Mesenchymal stem cell (in vitro differentiated cells and primary cell): Measurements from ENCODE around the gene GRM5. TPM values are rescaled to one million over a fixed set of nuclear protein-coding genes. Genes with fewer than 3 reads are reported as not detected.
"Not testable (repeated sequence)": the region's sequence is repeated elsewhere in the genome, so short reads cannot be mapped to it uniquely, and the experiment has no call there.

ENCODE experiments used
- DNase-seq: peaks from one replicate; pipeline ENCODE4 v3.0.0-alpha.2; 2013
- H2AFZ ChIP-seq: one replicate; pipeline ENCODE4 v1.6.1; 2013; ENCODE audit warnings: low read depth, mild to moderate bottlenecking, control low read depth, inconsistent platforms, low read length, moderate library complexity
- H2AK5ac ChIP-seq: 2 replicates; pipeline ENCODE4 v1.6.1; 2013; ENCODE audit warnings: low read length, moderate library complexity, mild to moderate bottlenecking, inconsistent platforms; ENCODE audit not compliant: severe bottlenecking
- H2BK120ac ChIP-seq: one replicate; pipeline ENCODE4 v1.6.1; 2013; ENCODE audit warnings: low read depth, mild to moderate bottlenecking, inconsistent platforms, low read length, moderate library complexity
- H2BK12ac ChIP-seq, 2 experiments: one replicate each; pipeline ENCODE4 v1.6.1; 2013; ENCODE audit warnings: inconsistent platforms in 2 of 2, low read length in 2 of 2, mild to moderate bottlenecking in 2 of 2, moderate library complexity in 2 of 2, control low read depth in 1 of 2
- H2BK15ac ChIP-seq: one replicate; pipeline ENCODE4 v1.6.1; 2013; ENCODE audit warnings: mild to moderate bottlenecking, low read depth, inconsistent platforms; ENCODE audit not compliant: poor library complexity, severe bottlenecking
- H2BK5ac ChIP-seq: 2 replicates; pipeline ENCODE4 v1.6.1; 2013; ENCODE audit warnings: low read depth, mild to moderate bottlenecking, low read length, control low read depth, inconsistent platforms; ENCODE audit not compliant: poor library complexity, severe bottlenecking
- H3K14ac ChIP-seq, 2 experiments: one replicate each; pipeline ENCODE4 v1.6.1; 2013; ENCODE audit warnings: inconsistent platforms in 2 of 2, low read length in 2 of 2, control low read depth in 1 of 2, mild to moderate bottlenecking in 1 of 2, moderate library complexity in 1 of 2
- H3K18ac ChIP-seq, 2 experiments: one replicate each; pipeline ENCODE4 v1.6.1; 2013; ENCODE audit warnings: inconsistent platforms in 2 of 2, low read length in 2 of 2, control low read depth in 1 of 2, low read depth in 1 of 2, mild to moderate bottlenecking in 1 of 2
- H3K23ac ChIP-seq, 2 experiments: one replicate each; pipeline ENCODE4 v1.6.1; 2013; ENCODE audit warnings: inconsistent platforms in 2 of 2, low read length in 2 of 2, mild to moderate bottlenecking in 2 of 2, moderate library complexity in 2 of 2, control low read depth in 1 of 2
- H3K27ac ChIP-seq: 2 replicates; pipeline ENCODE4 v1.5.1; 2013; ENCODE audit warnings: mild to moderate bottlenecking, moderate library complexity, low read length, control low read depth, inconsistent platforms; ENCODE audit not compliant: poor library complexity, severe bottlenecking
- H3K27me3 ChIP-seq, 2 experiments: 2 replicates each; pipeline versions ENCODE4 v1.6.1 to v1.7.0; 2013; ENCODE audit warnings: low read length in 2 of 2, mild to moderate bottlenecking in 2 of 2, moderate library complexity in 2 of 2, control low read depth in 1 of 2, inconsistent platforms in 1 of 2; ENCODE audit not compliant: control insufficient read depth in 1 of 2, insufficient read depth in 1 of 2
- H3K36me3 ChIP-seq, 2 experiments: 2 replicates each; pipeline versions ENCODE4 v1.6.1 to v1.7.0; 2013; ENCODE audit warnings: low read length in 2 of 2, control low read depth in 1 of 2, inconsistent platforms in 1 of 2, low read depth in 1 of 2, mild to moderate bottlenecking in 1 of 2; ENCODE audit not compliant: insufficient read depth in 2 of 2, control insufficient read depth in 1 of 2
- H3K4ac ChIP-seq, 2 experiments: one replicate each; pipeline ENCODE4 v1.6.1; 2013; ENCODE audit warnings: inconsistent platforms in 2 of 2, low read length in 2 of 2, mild to moderate bottlenecking in 2 of 2, moderate library complexity in 2 of 2, control low read depth in 1 of 2, low read depth in 1 of 2
- H3K4me1 ChIP-seq: 2 replicates; pipeline ENCODE4 v1.6.1; 2013; ENCODE audit warnings: low read depth, low read length, control low read depth; ENCODE audit not compliant: control insufficient read depth, insufficient read depth
- H3K4me2 ChIP-seq: 2 replicates; pipeline ENCODE4 v1.6.1; 2013; ENCODE audit warnings: low read length, mild to moderate bottlenecking, inconsistent platforms; ENCODE audit not compliant: poor library complexity, severe bottlenecking
- H3K4me3 ChIP-seq, 2 experiments: 2 replicates each; pipeline versions ENCODE4 v1.5.1 to v1.7.0; 2013; ENCODE audit warnings: low read length in 2 of 2, mild to moderate bottlenecking in 2 of 2, control low read depth in 1 of 2, low read depth in 1 of 2; ENCODE audit not compliant: insufficient read depth in 1 of 2
- H3K79me1 ChIP-seq: replicated peaks from 2 replicates; pipeline ENCODE4 v1.6.1; 2013; ENCODE audit warnings: mild to moderate bottlenecking, control low read depth, low read length, inconsistent platforms; ENCODE audit not compliant: poor library complexity, severe bottlenecking
- H3K9ac ChIP-seq: 2 replicates; pipeline ENCODE4 v1.7.0; 2013; ENCODE audit warnings: mild to moderate bottlenecking, low read length, moderate library complexity
- H3K9me3 ChIP-seq: 2 replicates; pipeline ENCODE4 v1.7.0; 2013; ENCODE audit warnings: mild to moderate bottlenecking, low read length; ENCODE audit not compliant: control insufficient read depth
- H4K8ac ChIP-seq: one replicate; pipeline ENCODE4 v1.6.1; 2013; ENCODE audit warnings: inconsistent platforms, mild to moderate bottlenecking, low read length, moderate library complexity
- H4K91ac ChIP-seq: one replicate; pipeline ENCODE4 v1.6.1; 2013; ENCODE audit warnings: mild to moderate bottlenecking, low read length, inconsistent platforms
- WGBS: methylation state at CpG from one replicate; pipeline ENCODE4 v1.1.7; 2013; ENCODE audit warnings: mixed read lengths; 5-methylcytosine and 5-hydroxymethylcytosine counted together
- polyA plus RNA-seq, 2 experiments: library from polyadenylated mRNA; stranded (reverse); fragments of 200-250 nt; gene quantifications; one replicate each; pipeline ENCODE4 v1.2.3, GENCODE V29; 2013

GRM5 gene
- 0.04 TPM for polyA plus RNA-seq (2013, experiment 1 of 2)
- polyA plus RNA-seq (2013, experiment 2 of 2), result 0.04 TPM

DNA sequence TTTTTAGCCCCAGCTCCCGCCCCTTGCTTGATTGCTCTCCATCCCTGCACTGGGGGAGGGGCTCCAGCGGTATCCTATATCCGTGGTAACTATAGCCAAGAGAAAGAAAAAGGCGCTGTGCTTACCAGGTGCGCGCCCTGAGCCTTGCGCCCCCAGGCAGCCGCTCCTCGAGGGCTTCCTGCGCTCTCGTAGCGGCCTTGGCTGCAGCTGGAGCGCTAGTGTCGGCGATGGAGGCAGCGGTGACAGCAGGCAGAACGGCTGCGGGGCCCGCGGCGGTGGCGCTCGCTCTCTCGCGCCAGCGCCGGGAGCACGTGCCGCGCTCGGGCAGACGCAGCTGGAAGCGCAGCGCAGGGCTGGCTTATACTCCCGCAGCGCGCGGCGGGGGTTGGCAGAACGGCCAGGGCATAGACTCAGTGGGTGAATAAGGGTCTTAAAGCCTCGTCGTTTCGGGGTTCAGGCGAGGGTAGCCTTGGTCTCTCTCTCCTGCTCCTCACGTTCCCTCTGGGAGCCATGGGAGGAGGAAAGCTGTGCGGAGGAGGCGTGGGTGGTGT lies at the start of gene GRM5:
TSS of gene GRM5 (minus strand) at position 332 of the 551 bp plus-strand sequence. CDS start 18,110 bp downstream, outside the sequence.
- not testable (repeated sequence) for H2BK120ac ChIP-seq, H2BK12ac ChIP-seq, H2BK15ac ChIP-seq, H3K18ac ChIP-seq, H2AFZ ChIP-seq, H3K14ac ChIP-seq, H3K79me1 ChIP-seq, H3K27ac ChIP-seq, H3K9me3 ChIP-seq, H4K91ac ChIP-seq, H3K9ac ChIP-seq, H2BK5ac ChIP-seq, H3K36me3 ChIP-seq, H3K4ac ChIP-seq, H4K8ac ChIP-seq, H3K23ac ChIP-seq, DNase-seq, H3K4me1 ChIP-seq, H2AK5ac ChIP-seq
- Histone ChIP-seq H3K4me2 (peak within 1 kb of the TSS; percentile 65), H3K27me3 (peaks cover 24 to 43% of the 10 kb centered on the region in 2 experiments), H3K4me3 (peak within 1 kb of the TSS in 1 of 2 experiments; percentile 44)
- 5% methylated on average over 25 of the region's 47 CpGs for WGBS

DNA sequence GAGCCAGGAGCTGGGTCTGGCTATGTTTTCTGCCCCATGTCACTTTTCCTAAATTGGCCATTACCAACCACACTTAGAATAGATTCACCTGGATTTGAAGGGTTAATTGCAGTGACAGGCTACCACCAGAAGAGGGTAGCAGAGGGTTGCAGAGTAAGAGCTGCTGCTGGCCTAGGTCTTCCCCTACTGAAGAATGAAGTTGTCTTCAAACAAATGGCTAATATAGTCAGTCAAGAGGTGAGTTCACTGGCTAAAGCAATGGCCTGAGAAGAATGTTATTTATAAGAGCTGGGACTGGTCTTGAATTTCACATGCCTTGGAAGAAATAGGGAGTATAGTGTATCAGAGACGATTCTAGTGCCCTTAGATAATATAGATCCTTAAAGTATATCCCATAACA lies 32.2 kb upstream of the GRM5 start:
- not testable (repeated sequence) for H2BK120ac ChIP-seq, H2AFZ ChIP-seq, H4K91ac ChIP-seq, H2BK12ac ChIP-seq, H3K4me1 ChIP-seq, H3K9me3 ChIP-seq, H3K27me3 ChIP-seq, H3K9ac ChIP-seq, H4K8ac ChIP-seq, H3K4me2 ChIP-seq, H2AK5ac ChIP-seq, H3K4ac ChIP-seq, H3K27ac ChIP-seq, H3K23ac ChIP-seq, H3K18ac ChIP-seq, H2BK5ac ChIP-seq, H3K79me1 ChIP-seq, H3K14ac ChIP-seq, H3K36me3 ChIP-seq, H2BK15ac ChIP-seq, H3K4me3 ChIP-seq
- peak; percentile 30 for DNase-seq
- WGBS, result no CpG with 5 or more reads among the region's 1 CpG

DNA sequence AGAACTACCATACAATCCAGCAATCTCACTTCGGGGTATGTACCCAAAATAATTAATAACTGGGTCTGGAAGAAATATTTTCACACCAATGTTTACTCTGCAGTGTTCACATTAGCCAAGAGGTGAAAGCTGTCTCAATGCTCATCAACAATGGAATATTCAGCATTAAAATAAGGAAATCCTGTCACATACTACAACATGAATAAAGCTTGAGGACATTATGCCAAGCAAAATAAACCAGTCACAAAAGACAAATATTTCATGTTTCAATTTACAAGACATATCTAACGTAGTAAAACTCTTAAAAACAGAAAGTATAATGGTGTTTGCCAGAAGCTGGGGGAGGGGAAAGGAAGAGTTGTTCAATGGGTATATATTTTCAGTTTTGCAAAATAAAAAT lies 28.0 kb upstream of the GRM5 start:
- H2AK5ac ChIP-seq, H3K14ac ChIP-seq, DNase-seq, H3K4me2 ChIP-seq, H3K4me3 ChIP-seq, H2BK120ac ChIP-seq, H3K23ac ChIP-seq, H4K8ac ChIP-seq, H2BK15ac ChIP-seq, H3K4ac ChIP-seq, H3K36me3 ChIP-seq, H2AFZ ChIP-seq, H3K4me1 ChIP-seq, H4K91ac ChIP-seq, H3K27ac ChIP-seq, H2BK12ac ChIP-seq, H3K9me3 ChIP-seq, H3K18ac ChIP-seq, H2BK5ac ChIP-seq, H3K79me1 ChIP-seq, H3K9ac ChIP-seq, H3K27me3 ChIP-seq: not testable (repeated sequence)
- 100% methylated on average over 1 of the region's 2 CpGs for WGBS

DNA sequence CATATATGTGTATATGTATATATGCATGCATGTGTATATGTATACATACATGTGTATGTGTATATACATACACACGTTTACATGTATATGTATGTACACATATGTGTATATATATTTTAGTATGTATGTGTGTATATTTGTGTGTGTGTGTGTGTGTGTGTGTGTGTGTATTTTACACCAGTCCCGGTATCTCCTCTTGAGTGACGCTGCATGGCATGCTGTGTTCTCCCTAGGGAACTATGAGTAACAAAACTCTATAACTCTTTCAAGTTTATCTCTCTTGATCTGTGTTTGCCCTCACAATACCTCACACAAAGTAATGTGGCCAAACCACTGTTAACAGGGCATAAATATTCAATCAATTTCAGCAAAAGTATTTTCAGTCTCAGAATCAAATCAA lies 19.2 kb upstream of the GRM5 start:
- H3K4ac ChIP-seq, H4K8ac ChIP-seq, H2AFZ ChIP-seq, H3K18ac ChIP-seq, H3K4me2 ChIP-seq, H4K91ac ChIP-seq, H3K4me3 ChIP-seq, H2AK5ac ChIP-seq, H3K9ac ChIP-seq, DNase-seq, H3K23ac ChIP-seq, H3K4me1 ChIP-seq, H3K14ac ChIP-seq, H3K27me3 ChIP-seq, H3K27ac ChIP-seq, H3K79me1 ChIP-seq, H2BK15ac ChIP-seq, H3K36me3 ChIP-seq, H3K9me3 ChIP-seq, H2BK120ac ChIP-seq, H2BK12ac ChIP-seq, H2BK5ac ChIP-seq: not testable (repeated sequence)
- 69% methylated on average over 3 of the region's 3 CpGs for WGBS
